SK-N-SH treated with all-trans-retinoic acid at 6 μM for 48 hours (cell line): ENCODE data around the gene STAC2.

Experiments used
- ARNTL ChIP-seq: fragments of 450-650 bp; formaldehyde crosslinking; IDR thresholded peaks from 2 replicates; pipeline ENCODE4 v1.5.0; 2020; ENCODE audit warnings: low read depth, mild to moderate bottlenecking, moderate library complexity, borderline replicate concordance
- CREB5 ChIP-seq: fragments of 250-450 bp; sonication (Bioruptor Pico); IDR thresholded peaks from 2 replicates; pipeline ENCODE4 v1.5.1; 2020; ENCODE audit warnings: low read depth, mild to moderate bottlenecking, moderate library complexity
- CSRNP3 ChIP-seq: fragments of 250-450 bp; sonication (Bioruptor Pico); IDR thresholded peaks from 2 replicates; pipeline ENCODE4 v1.5.1; 2021; ENCODE audit warnings: mild to moderate bottlenecking, moderate library complexity
- ISL1 ChIP-seq: fragments of 250-450 bp; sonication (Bioruptor Pico); IDR thresholded peaks from 2 replicates; pipeline ENCODE4 v2.1.2; 2022; ENCODE audit warnings: mild to moderate bottlenecking, moderate library complexity
- SNAI2 ChIP-seq: fragments of 250-450 bp; sonication (Bioruptor Pico); IDR thresholded peaks from 2 replicates; pipeline ENCODE4 v1.5.0; 2020; ENCODE audit warnings: mild to moderate bottlenecking, moderate library complexity
- ZNF565 ChIP-seq: fragments of 450-650 bp; formaldehyde crosslinking; conservative IDR thresholded peaks from 2 replicates; pipeline ENCODE4 v1.5.0; 2020; ENCODE audit warnings: low read depth, mild to moderate bottlenecking, moderate library complexity
- ZNF70 ChIP-seq: fragments of 450-650 bp; formaldehyde crosslinking; IDR thresholded peaks from 2 replicates; pipeline ENCODE4 v1.5.0; 2020; ENCODE audit warnings: mild to moderate bottlenecking, moderate library complexity
- TF ChIP-seq, protein P1 (sequence below): fragments of 250-450 bp; sonication (Bioruptor Pico); IDR thresholded peaks from 2 replicates; pipeline ENCODE4 v1.8.0; 2020; ENCODE audit warnings: mild to moderate bottlenecking, moderate library complexity, borderline replicate concordance

GRCh38 chr17:39170109-39170508, 55.6 kb downstream of the STAC2 start:
- TF ChIP-seq, protein P1, sequence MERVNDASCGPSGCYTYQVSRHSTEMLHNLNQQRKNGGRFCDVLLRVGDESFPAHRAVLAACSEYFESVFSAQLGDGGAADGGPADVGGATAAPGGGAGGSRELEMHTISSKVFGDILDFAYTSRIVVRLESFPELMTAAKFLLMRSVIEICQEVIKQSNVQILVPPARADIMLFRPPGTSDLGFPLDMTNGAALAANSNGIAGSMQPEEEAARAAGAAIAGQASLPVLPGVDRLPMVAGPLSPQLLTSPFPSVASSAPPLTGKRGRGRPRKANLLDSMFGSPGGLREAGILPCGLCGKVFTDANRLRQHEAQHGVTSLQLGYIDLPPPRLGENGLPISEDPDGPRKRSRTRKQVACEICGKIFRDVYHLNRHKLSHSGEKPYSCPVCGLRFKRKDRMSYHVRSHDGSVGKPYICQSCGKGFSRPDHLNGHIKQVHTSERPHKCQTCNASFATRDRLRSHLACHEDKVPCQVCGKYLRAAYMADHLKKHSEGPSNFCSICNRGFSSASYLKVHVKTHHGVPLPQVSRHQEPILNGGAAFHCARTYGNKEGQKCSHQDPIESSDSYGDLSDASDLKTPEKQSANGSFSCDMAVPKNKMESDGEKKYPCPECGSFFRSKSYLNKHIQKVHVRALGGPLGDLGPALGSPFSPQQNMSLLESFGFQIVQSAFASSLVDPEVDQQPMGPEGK (CRISPR knock-in tag), result no peak
- TF ChIP-seq CSRNP3 (CRISPR knock-in tag) (no peak), CREB5 (CRISPR knock-in tag) (no peak), ZNF70 (no peak), ARNTL (CRISPR knock-in tag) (no peak), ISL1 (CRISPR knock-in tag) (no peak), SNAI2 (CRISPR knock-in tag) (no peak), ZNF565 (CRISPR knock-in tag) (no peak)
